Ovary (tissue), 9 donors: ENCODE results near the gene BCL7A. TPM values are rescaled to one million over a fixed set of nuclear protein-coding genes. Genes with fewer than 3 reads are reported as not detected.

Source experiments
- DNase-seq, 5 donors: peaks; one replicate each; pipeline ENCODE4 v3.0.0-alpha.2; 2019 to 2020
- H3K27ac ChIP-seq, 2 donors: fragments of 200-600 bp; one replicate each; pipeline versions ENCODE4 v1.5.1 to v1.8.0; 2019 to 2022
- H3K27me3 ChIP-seq: fragments of 200-600 bp; one replicate; pipeline ENCODE4 v1.8.0; 2022
- H3K36me3 ChIP-seq: fragments of 200-600 bp; sonication (generic); one replicate; pipeline ENCODE4 v1.5.1; 2019
- H3K4me1 ChIP-seq: one replicate; pipeline ENCODE4 v1.8.1; 2013; ENCODE audit warnings: mild to moderate bottlenecking, moderate library complexity; ENCODE audit not compliant: insufficient read depth
- H3K4me3 ChIP-seq: fragments of 200-600 bp; sonication (generic); one replicate; pipeline ENCODE4 v1.5.1; 2017
- H3K9me3 ChIP-seq, 2 donors: fragments of 200-600 bp in 1 of 2; sonication (generic) in 1 of 2; one replicate each; pipeline versions ENCODE4 v1.5.1 to v1.8.1; 2013 to 2019; ENCODE audit warnings: mild to moderate bottlenecking in 1 of 2, moderate library complexity in 1 of 2
- CTCF ChIP-seq, 3 donors: fragments of 450-650 bp in 2 of 3; fragments of 200-600 bp in 1 of 3; IDR thresholded peaks; one replicate each; pipeline versions ENCODE4 v1.5.1 to v1.8.0; 2016 to 2022; ENCODE audit warnings: antibody characterized with exemption in 3 of 3, mild to moderate bottlenecking in 1 of 3
- EP300 ChIP-seq: sonication (generic); formaldehyde crosslinking; IDR thresholded peaks from one replicate; pipeline ENCODE4 v1.6.1; 2017; ENCODE audit warnings: antibody characterized with exemption
- POLR2A ChIP-seq: fragments of 450-650 bp; IDR thresholded peaks from one replicate; pipeline ENCODE4 v1.6.1; 2017; ENCODE audit warnings: antibody characterized with exemption, mild to moderate bottlenecking, moderate library complexity
- WGBS, 3 donors: extraction: QIAGEN DNeasy Blood & Tissue Kit in 1 of 3; methylation state at CpG; one replicate each; pipeline versions ENCODE4 v1.1.5 to v1.1.7; 2013 to 2017; 5-methylcytosine and 5-hydroxymethylcytosine counted together
- intact Hi-C, 4 donors: fragments of 100-400 bp; cut with DNase I; formaldehyde crosslinking; loops; one replicate each; pipeline versions ENCODE4 v1.11.0 to v1.15.1; 2022 to 2023
- polyA plus RNA-seq, 2 donors: library from polyadenylated mRNA; stranded (reverse); fragments of 200-250 nt in 1 of 2; fragments of 350-450 nt in 1 of 2; fragmentation: Illumina TruSeq in 1 of 2; extraction: RNeasy Lipid Tissue Mini Kit (QIAGEN cat#74804) in 1 of 2; gene quantifications; one replicate each; pipeline ENCODE4 v1.2.3, GENCODE V29; 2013 to 2014
- total RNA-seq, 7 donors: library from RNA; depleted of rRNA in 2 of 7; stranded (reverse); fragments of >200 nt in 2 of 7; fragmentation: NEBNext Ultra II Directional in 3 of 7; extraction: Animal tissue kit (Norgen Biotek cat#: 25700) in 3 of 7; gene quantifications; one replicate each; pipeline versions ENCODE4 v1.1.0 to v1.2.4, GENCODE V29; 2016 to 2023
- donor health status: DM: no; HTN: no; CAD: no; lungs with moderate emphysema.
- donor health status: DM: no; HTN: no; CAD: no.
- donor health status: Bipolar disorder and iron deficiency.
- donor health status: DM: yes; HTN: yes; CAD: no.
- donor health status: DM: no; HTN: no; CAD: no.
- donor health status: DM: yes; HTN: yes; CAD: no.

BCL7A gene
- total and polyA plus RNA-seq, 9 donors: 4.4 to 9.1 (median 6.4) TPM

DNA sequence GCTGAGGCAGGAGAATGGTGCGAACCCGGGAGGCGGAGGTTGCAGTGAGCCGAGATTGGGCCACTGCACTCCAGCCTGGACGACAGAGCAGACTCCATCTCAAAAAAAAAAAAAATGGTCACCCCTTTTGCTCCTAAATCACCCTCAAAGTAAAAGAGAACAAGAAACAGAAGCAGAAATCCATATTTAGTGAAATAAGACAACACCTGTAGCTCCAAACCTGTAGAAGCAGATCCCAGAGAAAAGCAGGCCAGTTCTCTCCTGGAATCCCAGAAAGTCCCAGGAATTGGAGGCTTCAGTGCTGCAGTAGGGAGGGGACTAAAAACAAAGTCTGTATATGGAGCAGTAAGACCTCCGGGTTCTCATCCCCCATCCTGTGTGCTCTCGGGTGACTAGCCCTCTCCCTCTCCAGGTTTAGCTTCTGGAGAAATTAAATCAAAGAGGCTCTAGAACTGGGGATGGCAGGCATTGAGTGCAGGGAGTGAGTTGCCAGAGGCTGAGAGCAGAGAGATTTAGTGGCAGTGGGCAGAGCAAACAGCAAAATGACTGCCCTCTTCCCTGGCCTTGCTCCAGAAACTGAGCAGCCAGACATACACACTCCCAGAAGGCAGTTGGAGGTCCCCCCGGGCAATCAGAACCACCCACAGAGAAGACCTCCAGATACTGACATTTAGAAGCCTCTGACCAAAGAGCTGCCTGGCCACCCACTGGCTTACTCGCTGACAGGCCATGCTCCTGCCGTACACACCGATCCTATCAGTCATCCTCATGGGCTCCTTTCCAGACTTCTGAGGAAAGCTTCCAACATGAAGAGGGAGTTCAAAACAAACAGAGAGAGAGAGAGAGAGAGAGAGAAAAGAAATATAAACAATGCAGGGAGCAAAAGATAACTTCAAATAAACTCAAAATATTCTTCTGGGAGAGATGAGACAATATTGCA, 50.6 kb downstream of the BCL7A start:
- no peaks in the 10 kb centered on the region for H3K36me3 ChIP-seq
- H3K27ac ChIP-seq: peak overlapping the region in 1 of 2 donors; percentile 45
- peak; percentile 51 to 74 (median 68) for DNase-seq
- no peaks in the 10 kb centered on the region for H3K27me3 ChIP-seq
- intact Hi-C loops: no loop called here
- H3K4me1 ChIP-seq: peaks cover 11% of the 10 kb centered on the region
- TF ChIP-seq EP300: no peak
- no peak for TF ChIP-seq CTCF (IDR thresholded peaks at IDR 0.05)
- TF ChIP-seq POLR2A: no peak
- no peaks in the 10 kb centered on the region for H3K9me3 ChIP-seq
- WGBS, 3 donors: 36 to 41% (median 40%) methylated on average over 11 of the region's 11 CpGs
- no peak overlapping the region for H3K4me3 ChIP-seq

DNA sequence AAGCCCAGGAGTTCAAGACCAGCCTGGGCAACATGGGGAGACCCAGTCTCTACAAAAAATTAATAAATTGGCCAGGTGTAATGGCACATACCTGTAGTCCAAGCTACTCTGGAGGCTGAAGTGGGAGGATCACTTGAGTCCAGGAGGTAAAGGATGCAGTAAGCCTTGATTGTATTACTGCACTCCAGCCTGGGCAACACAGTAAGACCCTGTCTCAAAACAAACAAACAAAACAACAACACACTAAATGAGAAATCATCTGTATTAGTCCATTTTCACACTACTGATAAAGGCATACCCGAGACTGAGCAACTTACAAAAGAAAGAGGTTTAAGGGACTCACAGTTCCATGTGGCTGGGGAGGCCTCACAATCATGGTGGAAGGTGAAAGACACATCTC, 52.1 kb downstream of the BCL7A start:
- no peak for TF ChIP-seq POLR2A
- TF ChIP-seq EP300: no peak
- no peak for TF ChIP-seq CTCF (IDR thresholded peaks at IDR 0.05)
- Histone ChIP-seq H3K9me3 (no peaks in the 10 kb centered on the region), H3K4me3 (no peak overlapping the region), H3K4me1 (peaks cover 11% of the 10 kb centered on the region), H3K27ac (no peak overlapping the region), H3K36me3 (no peaks in the 10 kb centered on the region), H3K27me3 (no peaks in the 10 kb centered on the region)
- 96 to 100% (median 100%) methylated on average over 1 of the region's 1 CpG for WGBS, 3 donors
- no peak for DNase-seq
- intact Hi-C loops: no loop called here

GRCh38 chr12:122076743-122077495, 55.2 kb downstream of the BCL7A start:
- Histone ChIP-seq H3K9me3 (no peaks in the 10 kb centered on the region), H3K4me1 (peaks cover 11% of the 10 kb centered on the region), H3K4me3 (no peak overlapping the region), H3K27me3 (no peaks in the 10 kb centered on the region), H3K36me3 (no peaks in the 10 kb centered on the region), H3K27ac (no peak overlapping the region)
- no peak for TF ChIP-seq CTCF (IDR thresholded peaks at IDR 0.05)
- TF ChIP-seq EP300: no peak
- no peak for TF ChIP-seq POLR2A
- intact Hi-C loops: no loop called here
- WGBS, 3 donors: 90 to 96% (median 92%) methylated on average over 10 of the region's 10 CpGs
- DNase-seq: peak in 2 of 5 donors; percentile 31 to 38

- Histone ChIP-seq H3K9me3 (no peaks in the 10 kb centered on the region), H3K4me3 (peak within 1 kb of the TSS; percentile 64), H3K27me3 (no peaks in the 10 kb centered on the region), H3K36me3 (no peaks in the 10 kb centered on the region), H3K27ac (peak within 1 kb of the TSS; percentile 26 to 70), H3K4me1 (peaks cover 8% of the 10 kb centered on the region)
- intact Hi-C loops: no loop called here
- TF ChIP-seq EP300 (no peak), CTCF (IDR thresholded peaks at IDR 0.05) (peak in 1 of 3 donors; percentile 14), POLR2A (peak; percentile 97)
- WGBS, 3 donors: 0 to 1% (median 0%) methylated on average over 73 to 112 of the region's 113 CpGs
- DNase-seq: peak; percentile 94 to 96 (median 96)
Observed at GRCh38 chr12:122078141-122079032, 56.7 kb downstream of the BCL7A start, which contains the start of gene MLXIP. MLXIP (plus strand) TSS chr12:122078756; CDS start chr12:122078854, 98 bp downstream.
